ENCODE data around the gene ENOX1. TPM values are rescaled to one million over a fixed set of nuclear protein-coding genes. Genes with fewer than 3 reads are reported as not detected.

ENOX1 gene
- total and polyA plus RNA-seq, 8 donors = 0.23 to 2.0 (median 0.94) TPM

- no peaks in the 10 kb centered on the region for H3K36me3 ChIP-seq
- TF ChIP-seq CTCF (IDR thresholded peaks at IDR 0.05) = no peak
- H3K27ac ChIP-seq = no peak overlapping the region
- DNase-seq = no peak
- no peak overlapping the region for H3K4me3 ChIP-seq
- intact Hi-C loops (cut with DNase I) = no loop called here
- no peaks in the 10 kb centered on the region for H3K4me1 ChIP-seq
- 45 to 48% methylated on average over 4 of the region's 4 CpGs for WGBS, 2 donors
- H3K27me3 ChIP-seq = no peaks in the 10 kb centered on the region
- peak in 3 of 4 donors; percentile 26 to 47 (median 31) for ATAC-seq
- no peak for FAIRE-seq
- H3K9me3 ChIP-seq = no peaks in the 10 kb centered on the region
These were observed 469.8 kb downstream of the ENOX1 start for GRCh38 chr13:43316946-43317353.

- DNase-seq (no peak), ATAC-seq (no peak), FAIRE-seq (no peak)
- WGBS, 2 donors = 47 to 61% methylated on average over 2 of the region's 2 CpGs
- no peak overlapping the region for H3K27ac ChIP-seq
- H3K4me3 ChIP-seq = no peak overlapping the region
- no peaks in the 10 kb centered on the region for H3K27me3 ChIP-seq
- no peak for TF ChIP-seq CTCF (IDR thresholded peaks at IDR 0.05)
- intact Hi-C loops (cut with DNase I) = no loop called here
- no peaks in the 10 kb centered on the region for H3K36me3 ChIP-seq
- no peaks in the 10 kb centered on the region for H3K9me3 ChIP-seq
- no peaks in the 10 kb centered on the region for H3K4me1 ChIP-seq
These were observed 470.5 kb downstream of the ENOX1 start for GRCh38 chr13:43316281-43316680.

- intact Hi-C loops (cut with DNase I) = no loop called here
- H3K4me1 ChIP-seq = no peaks in the 10 kb centered on the region
- WGBS, 2 donors = 91 to 94% methylated on average over 5 of the region's 5 CpGs
- no peak overlapping the region for H3K27ac ChIP-seq
- no peaks in the 10 kb centered on the region for H3K9me3 ChIP-seq
- no peak for TF ChIP-seq CTCF (IDR thresholded peaks at IDR 0.05)
- H3K27me3 ChIP-seq = no peaks in the 10 kb centered on the region
- ATAC-seq (no peak), DNase-seq (no peak), FAIRE-seq (no peak)
- no peak overlapping the region for H3K4me3 ChIP-seq
- H3K36me3 ChIP-seq = no peaks in the 10 kb centered on the region
These were observed 471.2 kb downstream of the ENOX1 start for GRCh38 chr13:43315522-43315921.

- no peak overlapping the region for H3K27ac ChIP-seq
- no peaks in the 10 kb centered on the region for H3K9me3 ChIP-seq
- TF ChIP-seq CTCF (IDR thresholded peaks at IDR 0.05) = no peak
- no peaks in the 10 kb centered on the region for H3K4me1 ChIP-seq
- H3K4me3 ChIP-seq = no peak overlapping the region
- no peaks in the 10 kb centered on the region for H3K36me3 ChIP-seq
- no peak for ATAC-seq
- intact Hi-C loops (cut with DNase I) = loop anchor here in 2 of 3 donors (10.0 kb wide), 2 partner anchors 475 to 495 kb away; partner anchors contain the start of gene ENOX1 (in 1 of the 2)
- WGBS, 2 donors = 66 to 67% methylated on average over 4 of the region's 4 CpGs
- no peak for DNase-seq
- no peak for FAIRE-seq
- no peaks in the 10 kb centered on the region for H3K27me3 ChIP-seq
These were observed 477.5 kb downstream of the ENOX1 start for GRCh38 chr13:43309311-43309710.

- TF ChIP-seq CTCF (IDR thresholded peaks at IDR 0.05) = no peak
- Histone ChIP-seq H3K36me3 (no peaks in the 10 kb centered on the region), H3K4me3 (no peak overlapping the region), H3K9me3 (no peaks in the 10 kb centered on the region), H3K27me3 (no peaks in the 10 kb centered on the region), H3K4me1 (peaks cover 0 to under 1% (median 0%) of the 10 kb centered on the region in 3 donors), H3K27ac (peak overlapping the region in 1 of 4 donors; percentile 33)
- 39 to 50% methylated on average over 7 of the region's 7 CpGs for WGBS, 2 donors
- peak; percentile 57 to 76 (median 72) for DNase-seq
- peak in 3 of 4 donors; percentile 77 to 88 (median 78) for ATAC-seq
- FAIRE-seq = no peak
- intact Hi-C loops (cut with DNase I) = loop anchor here in 2 of 3 donors (10.0 kb wide), 2 partner anchors 477 to 497 kb away; partner anchors contain the start of gene ENOX1 (in 1 of the 2)
These were observed 478.8 kb downstream of the ENOX1 start for GRCh38 chr13:43307921-43308433.
